HepG2 (cell line): ENCODE results near the gene HILPDA. TPM values are rescaled to one million over a fixed set of nuclear protein-coding genes. Genes with fewer than 3 reads are reported as not detected.

Experiments used
- AGO1 ChIP-seq: fragments of 200-400 bp; formaldehyde crosslinking; IDR thresholded peaks from 2 replicates; pipeline ENCODE4 v1.6.1; 2017; ENCODE audit warnings: mild to moderate bottlenecking, low read depth, low read length, moderate library complexity; ENCODE audit not compliant: poor library complexity, severe bottlenecking
- CEBPG ChIP-seq: IDR thresholded peaks from 2 replicates; pipeline ENCODE4 v1.6.1; 2016
- GATAD2A ChIP-seq: IDR thresholded peaks from 2 replicates; pipeline ENCODE4 v1.6.1; 2016
- MIER2 ChIP-seq: IDR thresholded peaks from 2 replicates; pipeline ENCODE4 v1.6.1; 2016; ENCODE audit warnings: missing biosample characterization, missing genetic modification reagents
- PAXIP1 ChIP-seq: sonication (generic); formaldehyde crosslinking; conservative IDR thresholded peaks from 2 replicates; pipeline ENCODE4 v1.4.0; 2020; ENCODE audit warnings: mild to moderate bottlenecking, missing genetic modification reagents, moderate library complexity
- PCBP2 ChIP-seq: fragments of 200-400 bp; formaldehyde crosslinking; optimal IDR thresholded peaks from 2 replicates; pipeline ENCODE3; 2018; ENCODE audit warnings: low read length, low read depth; ENCODE audit not compliant: poor library complexity, severe bottlenecking
- RNF219 ChIP-seq: sonication (generic); formaldehyde crosslinking; IDR thresholded peaks from 2 replicates; pipeline ENCODE4 v1.5.0; 2020; ENCODE audit warnings: mild to moderate bottlenecking, missing genetic modification reagents
- RXRB ChIP-seq: IDR thresholded peaks from 2 replicates; pipeline ENCODE4 v1.6.1; 2016; ENCODE audit warnings: borderline replicate concordance, missing genetic modification reagents, missing compliant biosample characterization
- SUZ12 ChIP-seq: fragments of 150-350 bp; IDR thresholded peaks from 2 replicates; pipeline ENCODE4 v1.6.1; 2014; ENCODE audit warnings: low read depth, low read length
- ZMAT3 ChIP-seq: sonication (generic); formaldehyde crosslinking; conservative IDR thresholded peaks from 2 replicates; pipeline ENCODE4 v1.7.0; 2021; ENCODE audit warnings: missing genetic modification reagents
- ZNF225 ChIP-seq: sonication (generic); formaldehyde crosslinking; IDR thresholded peaks from 2 replicates; pipeline ENCODE4 v1.4.0; 2020; ENCODE audit warnings: mild to moderate bottlenecking, missing genetic modification reagents
- ZNF616 ChIP-seq: sonication (generic); formaldehyde crosslinking; IDR thresholded peaks from 2 replicates; pipeline ENCODE4 v1.5.0; 2020; ENCODE audit warnings: low read depth, mild to moderate bottlenecking, missing genetic modification reagents
- ZNF629 ChIP-seq: sonication (generic); formaldehyde crosslinking; conservative IDR thresholded peaks from 2 replicates; pipeline ENCODE4 v1.5.0; 2020; ENCODE audit warnings: missing genetic modification reagents
- ZNF713 ChIP-seq: sonication (generic); formaldehyde crosslinking; IDR thresholded peaks from 2 replicates; pipeline ENCODE4 v1.4.0; 2020; ENCODE audit warnings: mild to moderate bottlenecking, missing genetic modification reagents
- ZSCAN29 ChIP-seq: sonication (generic); formaldehyde crosslinking; conservative IDR thresholded peaks from 2 replicates; pipeline ENCODE4 v1.4.0; 2020; ENCODE audit warnings: mild to moderate bottlenecking, missing genetic modification reagents
- ZZZ3 ChIP-seq: sonication (generic); formaldehyde crosslinking; IDR thresholded peaks from 2 replicates; pipeline ENCODE4 v1.4.0; 2020; ENCODE audit warnings: missing genetic modification reagents, mild to moderate bottlenecking, borderline replicate concordance
- polyA plus RNA-seq, 8 experiments: library from polyadenylated mRNA; depleted of rRNA in 3 of 8; stranded (reverse) in 7 of 8; unstranded in 1 of 8; fragments of >200 nt; fragmentation: Illumina TruSeq in 4 of 8; extraction: Trizol in 4 of 8; gene quantifications; 2 replicates each; pipeline versions ENCODE4 v1.2.1 to v1.2.3, GENCODE V29; 2011 to 2016; ENCODE audit warnings: low read depth in 4 of 8, missing spikeins in 1 of 8, mixed read lengths in 1 of 8; ENCODE audit not compliant: insufficient read depth in 1 of 8
- total RNA-seq, 5 experiments: library from RNA; depleted of rRNA; stranded (reverse); fragments of >200 nt; fragmentation: Illumina TruSeq; extraction: Trizol; gene quantifications; 2 replicates each; pipeline ENCODE4 v1.2.3, GENCODE V29; 2016; ENCODE audit warnings: low read depth in 1 of 5
- TF ChIP-seq, protein P1 (sequence below): sonication (generic); formaldehyde crosslinking; IDR thresholded peaks from 2 replicates; pipeline ENCODE4 v1.5.0; 2020; ENCODE audit warnings: mild to moderate bottlenecking, missing genetic modification reagents, moderate library complexity
- TF ChIP-seq, protein P2 (sequence below): IDR thresholded peaks from 2 replicates; pipeline ENCODE4 v1.6.1; 2016
- TF ChIP-seq, protein P3 (sequence below): sonication (generic); formaldehyde crosslinking; IDR thresholded peaks from 2 replicates; pipeline ENCODE4 v1.4.0; 2020; ENCODE audit warnings: mild to moderate bottlenecking, missing genetic modification reagents

The HILPDA gene
- total and polyA plus RNA-seq, 2 of the 13 experiments (the other 11 are each of a cell fraction or from before 2014, with no cell fraction given), result 11.1 to 44.0 TPM

DNA sequence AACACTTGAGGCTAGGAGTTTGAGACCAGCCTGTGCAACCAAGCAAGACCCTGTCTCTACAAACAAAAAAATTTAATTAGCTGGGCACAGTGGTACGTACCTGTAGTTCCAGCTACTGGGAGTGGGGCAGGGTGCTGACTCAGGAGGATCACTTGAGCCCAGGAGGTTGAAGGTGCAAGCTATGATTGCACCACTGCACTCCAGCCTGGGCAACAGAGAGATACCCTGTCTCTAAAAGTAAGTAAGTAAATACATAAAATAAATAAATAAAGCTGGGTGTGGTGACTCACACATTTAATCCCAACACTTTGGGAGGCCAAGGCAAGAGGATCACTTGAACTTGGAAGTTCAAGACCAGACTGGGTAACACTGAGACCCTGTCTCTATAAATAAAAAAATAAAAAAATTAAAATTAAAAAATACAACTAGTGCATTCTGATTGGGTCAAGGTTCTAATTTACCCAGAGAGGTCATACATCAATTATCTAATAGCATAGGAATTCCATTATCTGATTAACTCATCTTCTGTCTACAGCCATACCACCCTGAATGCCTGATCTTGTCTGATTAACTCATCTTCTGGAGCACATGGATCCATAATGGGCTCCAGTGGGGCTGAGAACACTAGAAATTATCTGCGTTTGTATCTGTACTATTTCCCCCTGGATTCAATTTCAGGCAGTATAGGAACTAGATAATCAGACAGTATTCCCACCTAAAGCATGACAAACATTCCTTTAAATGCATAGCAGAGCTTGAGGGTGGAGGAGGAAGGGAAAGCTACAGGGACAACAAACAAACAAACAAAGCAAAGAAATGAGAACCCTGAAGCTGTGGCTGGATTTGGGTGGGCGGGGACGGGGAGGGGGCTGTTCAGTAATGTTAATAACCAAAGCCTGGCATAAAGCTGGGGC lies 21.0 kb upstream of the HILPDA start (continued):
- TF ChIP-seq PAXIP1 (no peak), ZNF225 (CRISPR knock-in tag) (no peak), ZNF616 (CRISPR knock-in tag) (no peak), ZNF713 (CRISPR knock-in tag) (no peak), CEBPG (peak; percentile 50), AGO1 (no peak), ZZZ3 (CRISPR knock-in tag) (no peak), MIER2 (CRISPR knock-in tag) (no peak), ZMAT3 (no peak), ZSCAN29 (CRISPR knock-in tag) (no peak), RXRB (CRISPR knock-in tag) (0 out of 2 replicates have a peak, but pooled peaks have one; percentile 10), RNF219 (no peak), ZNF629 (no peak), SUZ12 (no peak), PCBP2 (no peak), GATAD2A (CRISPR knock-in tag) (peak; percentile 54)
- TF ChIP-seq, protein P1, sequence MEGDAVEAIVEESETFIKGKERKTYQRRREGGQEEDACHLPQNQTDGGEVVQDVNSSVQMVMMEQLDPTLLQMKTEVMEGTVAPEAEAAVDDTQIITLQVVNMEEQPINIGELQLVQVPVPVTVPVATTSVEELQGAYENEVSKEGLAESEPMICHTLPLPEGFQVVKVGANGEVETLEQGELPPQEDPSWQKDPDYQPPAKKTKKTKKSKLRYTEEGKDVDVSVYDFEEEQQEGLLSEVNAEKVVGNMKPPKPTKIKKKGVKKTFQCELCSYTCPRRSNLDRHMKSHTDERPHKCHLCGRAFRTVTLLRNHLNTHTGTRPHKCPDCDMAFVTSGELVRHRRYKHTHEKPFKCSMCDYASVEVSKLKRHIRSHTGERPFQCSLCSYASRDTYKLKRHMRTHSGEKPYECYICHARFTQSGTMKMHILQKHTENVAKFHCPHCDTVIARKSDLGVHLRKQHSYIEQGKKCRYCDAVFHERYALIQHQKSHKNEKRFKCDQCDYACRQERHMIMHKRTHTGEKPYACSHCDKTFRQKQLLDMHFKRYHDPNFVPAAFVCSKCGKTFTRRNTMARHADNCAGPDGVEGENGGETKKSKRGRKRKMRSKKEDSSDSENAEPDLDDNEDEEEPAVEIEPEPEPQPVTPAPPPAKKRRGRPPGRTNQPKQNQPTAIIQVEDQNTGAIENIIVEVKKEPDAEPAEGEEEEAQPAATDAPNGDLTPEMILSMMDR (CRISPR knock-in tag), result no peak
- TF ChIP-seq, protein P2, sequence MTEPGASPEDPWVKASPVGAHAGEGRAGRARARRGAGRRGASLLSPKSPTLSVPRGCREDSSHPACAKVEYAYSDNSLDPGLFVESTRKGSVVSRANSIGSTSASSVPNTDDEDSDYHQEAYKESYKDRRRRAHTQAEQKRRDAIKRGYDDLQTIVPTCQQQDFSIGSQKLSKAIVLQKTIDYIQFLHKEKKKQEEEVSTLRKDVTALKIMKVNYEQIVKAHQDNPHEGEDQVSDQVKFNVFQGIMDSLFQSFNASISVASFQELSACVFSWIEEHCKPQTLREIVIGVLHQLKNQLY (CRISPR knock-in tag), result no peak
- TF ChIP-seq, protein P3, sequence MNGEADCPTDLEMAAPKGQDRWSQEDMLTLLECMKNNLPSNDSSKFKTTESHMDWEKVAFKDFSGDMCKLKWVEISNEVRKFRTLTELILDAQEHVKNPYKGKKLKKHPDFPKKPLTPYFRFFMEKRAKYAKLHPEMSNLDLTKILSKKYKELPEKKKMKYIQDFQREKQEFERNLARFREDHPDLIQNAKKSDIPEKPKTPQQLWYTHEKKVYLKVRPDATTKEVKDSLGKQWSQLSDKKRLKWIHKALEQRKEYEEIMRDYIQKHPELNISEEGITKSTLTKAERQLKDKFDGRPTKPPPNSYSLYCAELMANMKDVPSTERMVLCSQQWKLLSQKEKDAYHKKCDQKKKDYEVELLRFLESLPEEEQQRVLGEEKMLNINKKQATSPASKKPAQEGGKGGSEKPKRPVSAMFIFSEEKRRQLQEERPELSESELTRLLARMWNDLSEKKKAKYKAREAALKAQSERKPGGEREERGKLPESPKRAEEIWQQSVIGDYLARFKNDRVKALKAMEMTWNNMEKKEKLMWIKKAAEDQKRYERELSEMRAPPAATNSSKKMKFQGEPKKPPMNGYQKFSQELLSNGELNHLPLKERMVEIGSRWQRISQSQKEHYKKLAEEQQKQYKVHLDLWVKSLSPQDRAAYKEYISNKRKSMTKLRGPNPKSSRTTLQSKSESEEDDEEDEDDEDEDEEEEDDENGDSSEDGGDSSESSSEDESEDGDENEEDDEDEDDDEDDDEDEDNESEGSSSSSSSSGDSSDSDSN (CRISPR knock-in tag), result no peak
